H1 (cell line): ENCODE data around the gene MITF.

ENCODE experiments used
- CEBPB ChIP-seq: IDR thresholded peaks from 2 replicates; pipeline ENCODE4 v1.6.1; 2012; ENCODE audit warnings: low read depth, low read length
- CREB1 ChIP-seq: IDR thresholded peaks from 2 replicates; pipeline ENCODE4 v1.6.1; 2012; ENCODE audit warnings: inconsistent platforms
- EZH2 ChIP-seq: fragments of 200-600 bp; sonication (generic); IDR thresholded peaks from 2 replicates; pipeline ENCODE4 v1.7.1; 2012; ENCODE audit warnings: low read depth, mild to moderate bottlenecking, moderate library complexity, low read length, inconsistent platforms; ENCODE audit not compliant: severe bottlenecking
- HDAC6 ChIP-seq: IDR thresholded peaks from one replicate; pipeline ENCODE4 v1.7.1; 2012; ENCODE audit warnings: low read depth, mild to moderate bottlenecking, inconsistent platforms, low read length, moderate library complexity
- JUND ChIP-seq: IDR thresholded peaks from 2 replicates; pipeline ENCODE4 v1.6.1; 2011; ENCODE audit warnings: mild to moderate bottlenecking, improper control_type of control experiment, low read length
- KDM5A ChIP-seq: fragments of 200-600 bp; IDR thresholded peaks from 2 replicates; pipeline ENCODE4 v1.7.1; 2012; ENCODE audit warnings: mild to moderate bottlenecking, low read length, inconsistent platforms, mixed read lengths
- POLR2A ChIP-seq, 2 experiments: IDR thresholded peaks; 1 replicate in 1 of 2; 2 replicates in 1 of 2; pipeline ENCODE4 v1.6.1; 2011; ENCODE audit warnings: low read depth in 2 of 2, low read length in 2 of 2, mild to moderate bottlenecking in 2 of 2; ENCODE audit errors: control extremely low read depth in 1 of 2
- POLR2AphosphoS5 ChIP-seq: IDR thresholded peaks from 2 replicates; pipeline ENCODE4 v1.6.1; 2011; ENCODE audit warnings: low read depth, low read length
- RNF2 ChIP-seq: fragments of 200-900, 300-1000 bp; sonication (generic); IDR thresholded peaks from 2 replicates; pipeline ENCODE4 v1.7.1; 2016; ENCODE audit warnings: borderline replicate concordance, low read depth, mild to moderate bottlenecking, antibody characterized with exemption, low read length; ENCODE audit not compliant: poor library complexity, severe bottlenecking; ENCODE audit errors: missing control alignments
- SP1 ChIP-seq: IDR thresholded peaks from 2 replicates; pipeline ENCODE4 v1.6.1; 2011; ENCODE audit warnings: low read depth, low read length
- SRF ChIP-seq: IDR thresholded peaks from 2 replicates; pipeline ENCODE4 v1.6.1; 2011; ENCODE audit warnings: mild to moderate bottlenecking, low read depth, low read length, moderate library complexity
- TF ChIP-seq, protein P1 (sequence below), 3 experiments: IDR thresholded peaks; 1 replicate in 2 of 3; 2 replicates in 1 of 3; pipeline versions ENCODE4 v1.5.1 to v1.6.1; 2011; ENCODE audit warnings: low read length in 3 of 3, mild to moderate bottlenecking in 3 of 3, inconsistent platforms in 2 of 3, low read depth in 1 of 3, moderate library complexity in 1 of 3; ENCODE audit not compliant: insufficient read depth in 1 of 3; ENCODE audit errors: control extremely low read depth in 1 of 3
- TF ChIP-seq, protein P2 (sequence below): IDR thresholded peaks from 2 replicates; pipeline ENCODE4 v1.6.1; 2012; ENCODE audit warnings: inconsistent platforms

DNA sequence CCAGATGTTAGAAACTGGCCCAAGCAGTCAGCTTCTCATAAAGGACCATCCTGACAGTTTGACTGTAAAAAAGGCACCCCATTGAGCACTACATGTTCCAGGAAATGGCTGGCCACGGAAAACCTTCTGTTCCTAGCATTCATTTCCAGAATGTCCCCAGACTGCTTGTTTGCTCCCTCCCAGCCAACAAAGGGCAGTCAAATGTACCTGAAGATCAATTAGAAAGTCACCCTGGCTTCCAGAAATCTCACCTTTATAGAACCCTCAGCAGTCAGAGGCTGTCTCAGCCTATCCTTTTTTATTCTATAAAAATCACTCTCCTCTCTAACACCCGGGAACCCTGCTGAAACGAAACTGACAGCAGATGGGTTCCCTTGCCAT, 259.5 kb downstream of the MITF start:
- TF ChIP-seq, protein P1, sequence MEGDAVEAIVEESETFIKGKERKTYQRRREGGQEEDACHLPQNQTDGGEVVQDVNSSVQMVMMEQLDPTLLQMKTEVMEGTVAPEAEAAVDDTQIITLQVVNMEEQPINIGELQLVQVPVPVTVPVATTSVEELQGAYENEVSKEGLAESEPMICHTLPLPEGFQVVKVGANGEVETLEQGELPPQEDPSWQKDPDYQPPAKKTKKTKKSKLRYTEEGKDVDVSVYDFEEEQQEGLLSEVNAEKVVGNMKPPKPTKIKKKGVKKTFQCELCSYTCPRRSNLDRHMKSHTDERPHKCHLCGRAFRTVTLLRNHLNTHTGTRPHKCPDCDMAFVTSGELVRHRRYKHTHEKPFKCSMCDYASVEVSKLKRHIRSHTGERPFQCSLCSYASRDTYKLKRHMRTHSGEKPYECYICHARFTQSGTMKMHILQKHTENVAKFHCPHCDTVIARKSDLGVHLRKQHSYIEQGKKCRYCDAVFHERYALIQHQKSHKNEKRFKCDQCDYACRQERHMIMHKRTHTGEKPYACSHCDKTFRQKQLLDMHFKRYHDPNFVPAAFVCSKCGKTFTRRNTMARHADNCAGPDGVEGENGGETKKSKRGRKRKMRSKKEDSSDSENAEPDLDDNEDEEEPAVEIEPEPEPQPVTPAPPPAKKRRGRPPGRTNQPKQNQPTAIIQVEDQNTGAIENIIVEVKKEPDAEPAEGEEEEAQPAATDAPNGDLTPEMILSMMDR (IDR thresholded peaks at IDR 0.05; ENCODE audit: control extremely low read depth in 1 of 3, insufficient read depth in 1 of 3, low read depth in 1 of 3, low read length in 3 of 3) = no peak
- TF ChIP-seq CREB1 = no peak
- TF ChIP-seq EZH2 = no peak
- TF ChIP-seq CEBPB = no peak
- TF ChIP-seq SP1 = no peak
- no peak for TF ChIP-seq POLR2A (IDR thresholded peaks at IDR 0.05; ENCODE audit: control extremely low read depth in 1 of 2, low read depth in 2 of 2, low read length in 2 of 2)
- TF ChIP-seq RNF2 = no peak
- TF ChIP-seq KDM5A = no peak
- no peak for TF ChIP-seq HDAC6
- no peak for TF ChIP-seq SRF
- TF ChIP-seq, protein P2, sequence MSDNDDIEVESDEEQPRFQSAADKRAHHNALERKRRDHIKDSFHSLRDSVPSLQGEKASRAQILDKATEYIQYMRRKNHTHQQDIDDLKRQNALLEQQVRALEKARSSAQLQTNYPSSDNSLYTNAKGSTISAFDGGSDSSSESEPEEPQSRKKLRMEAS = no peak
- no peak for TF ChIP-seq JUND
- TF ChIP-seq POLR2AphosphoS5 = no peak
